Spleen (tissue), 11 donors: Measurements from ENCODE around the gene CCDC117. TPM values are rescaled to one million over a fixed set of nuclear protein-coding genes. Genes with fewer than 3 reads are reported as not detected.

Experiments used
- DNase-seq: peaks from one replicate; pipeline ENCODE4 v3.0.0-alpha.2; 2020
- H3K27ac ChIP-seq, 8 donors: fragments of 200-600 bp; sonication (generic) in 7 of 8; 1 replicate in 4 of 8; 2 replicates in 4 of 8; pipeline versions ENCODE4 v1.5.0 to v1.8.0; 2016 to 2021; ENCODE audit warnings: inconsistent platforms in 4 of 8, mild to moderate bottlenecking in 4 of 8, moderate library complexity in 1 of 8
- H3K27me3 ChIP-seq, 7 donors: fragments of 200-600 bp; sonication (generic) in 6 of 7; replicated peaks in 1 of 7; 1 replicate in 4 of 7; 2 replicates in 3 of 7; pipeline versions ENCODE4 v1.5.0 to v1.8.0; 2016 to 2021; ENCODE audit warnings: inconsistent platforms in 3 of 7, mild to moderate bottlenecking in 1 of 7
- H3K36me3 ChIP-seq, 6 donors: fragments of 200-600 bp; sonication (generic) in 5 of 6; 1 replicate in 4 of 6; 2 replicates in 2 of 6; pipeline versions ENCODE4 v1.5.0 to v1.8.0; 2016 to 2021; ENCODE audit warnings: inconsistent platforms in 2 of 6
- H3K4me1 ChIP-seq, 6 donors: fragments of 200-600 bp; sonication (generic) in 5 of 6; 1 replicate in 3 of 6; 2 replicates in 3 of 6; pipeline versions ENCODE4 v1.5.0 to v1.8.0; 2016 to 2021; ENCODE audit warnings: inconsistent platforms in 3 of 6
- H3K4me3 ChIP-seq, 8 donors: fragments of 200-600 bp; sonication (generic) in 7 of 8; 1 replicate in 4 of 8; 2 replicates in 4 of 8; pipeline versions ENCODE4 v1.5.0 to v1.8.0; 2016 to 2021; ENCODE audit warnings: inconsistent platforms in 4 of 8, mild to moderate bottlenecking in 4 of 8, moderate library complexity in 2 of 8
- H3K9me3 ChIP-seq, 8 donors: fragments of 200-600 bp; sonication (generic) in 7 of 8; 1 replicate in 4 of 8; 2 replicates in 4 of 8; pipeline versions ENCODE4 v1.5.0 to v1.8.0; 2016 to 2021; ENCODE audit warnings: inconsistent platforms in 4 of 8
- CTCF ChIP-seq, 11 experiments: fragments of 200-600 bp in 7 of 11; fragments of 450-650 bp in 4 of 11; sonication (generic) in 4 of 11; IDR thresholded peaks in 8 of 11; conservative IDR thresholded peaks in 3 of 11; 1 replicate in 7 of 11; 2 replicates in 4 of 11; pipeline versions ENCODE4 v1.4.0 to v1.8.0; 2016 to 2021; ENCODE audit warnings: antibody characterized with exemption in 11 of 11, inconsistent platforms in 4 of 11, mild to moderate bottlenecking in 1 of 11
- POLR2A ChIP-seq, 3 donors: fragments of 450-650 bp; IDR thresholded peaks; one replicate each; pipeline ENCODE4 v1.5.1; 2017; ENCODE audit warnings: antibody characterized with exemption in 3 of 3, mild to moderate bottlenecking in 1 of 3
- POLR2AphosphoS5 ChIP-seq, 3 donors: sonication (generic); formaldehyde crosslinking; IDR thresholded peaks; one replicate each; pipeline ENCODE4 v1.5.1; 2017; ENCODE audit warnings: antibody characterized with exemption in 3 of 3
- WGBS, 5 donors: extraction: QIAGEN DNeasy Blood & Tissue Kit in 3 of 5; methylation state at CpG; one replicate each; pipeline versions ENCODE4 v1.1.5 to v1.1.7; 2013 to 2018; 5-methylcytosine and 5-hydroxymethylcytosine counted together
- intact Hi-C: fragments of 100-400 bp; cut with DNase I; formaldehyde crosslinking; loops from one replicate; pipeline ENCODE4 v1.15.0; 2023; ENCODE audit warnings: low total_unique reads
- polyA plus RNA-seq, 3 donors: library from polyadenylated mRNA; stranded (reverse); fragments of 200-250 nt; gene quantifications; one replicate each; pipeline ENCODE4 v1.2.1, GENCODE V29; 2013
- total RNA-seq, 7 donors: library from RNA; depleted of rRNA in 3 of 7; stranded (reverse); fragments of >200 nt in 3 of 7; fragmentation: NEBNext Ultra II Directional in 4 of 7; extraction: Animal tissue kit (Norgen Biotek cat#: 25700) in 4 of 7; gene quantifications; one replicate each; pipeline versions ENCODE4 v1.1.0 to v1.2.1, GENCODE V29; 2016 to 2021
- donor health status: healthy with polysubstance abuse.
- donor health status: DM: no; HTN: no; CAD: no; lungs with moderate emphysema.
- donor health status: DM: no; HTN: no; CAD: no.
- donor health status: Bipolar disorder and iron deficiency.
- donor health status: healthy.
- donor health status: DM: no; HTN: no; CAD: no.
- donor health status: DM: yes; HTN: yes; CAD: no.

CCDC117 gene
- total and polyA plus RNA-seq, 10 donors: 6.6 to 33.0 (median 19.0) TPM

GRCh38 chr22:28783786-28784671, 11.5 kb downstream of the CCDC117 start:
- Histone ChIP-seq H3K4me3 (no peak overlapping the region), H3K27ac (no peak overlapping the region), H3K27me3 (no peaks in the 10 kb centered on the region), H3K4me1 (peaks cover 0 to 33% (median 10%) of the 10 kb centered on the region in 6 donors), H3K36me3 (peaks cover 0 to 100% (median 58%) of the 10 kb centered on the region in 6 donors), H3K9me3 (no peaks in the 10 kb centered on the region)
- intact Hi-C loops: no loop called here
- no peak for TF ChIP-seq POLR2AphosphoS5 (IDR thresholded peaks at IDR 0.05)
- no peak for TF ChIP-seq POLR2A (IDR thresholded peaks at IDR 0.05)
- no peak for TF ChIP-seq CTCF (IDR thresholded peaks at IDR 0.05 in 8 of 11, conservative IDR thresholded peaks at IDR 0.05 in 3 of 11)
- WGBS, 5 donors: 83 to 95% (median 89%) methylated on average over 4 of the region's 4 CpGs
- no peak for DNase-seq

- TF ChIP-seq POLR2A (IDR thresholded peaks at IDR 0.05) (no peak), CTCF (IDR thresholded peaks at IDR 0.05 in 8 of 11, conservative IDR thresholded peaks at IDR 0.05 in 3 of 11) (no peak)
- Histone ChIP-seq H3K4me3 (no peak overlapping the region), H3K9me3 (no peaks in the 10 kb centered on the region), H3K4me1 (peaks cover 11 to 55% (median 37%) of the 10 kb centered on the region in 6 donors), H3K27me3 (no peaks in the 10 kb centered on the region), H3K27ac (no peak overlapping the region), H3K36me3 (peaks cover 0 to 77% (median 49%) of the 10 kb centered on the region in 6 donors)
- intact Hi-C loops: no loop called here
- DNase-seq: no peak
- 64 to 81% (median 74%) methylated on average over 3 of the region's 3 CpGs for WGBS, 5 donors
Observed at GRCh38 chr22:28788601-28789000, 16.1 kb downstream of the CCDC117 start.

GRCh38 chr22:28791124-28791523, 18.6 kb downstream of the CCDC117 start:
- peak overlapping the region in 6 of 8 donors; percentile 13 to 80 (median 49) for H3K27ac ChIP-seq
- H3K27me3 ChIP-seq: no peaks in the 10 kb centered on the region
- H3K4me1 ChIP-seq: peaks cover 21 to 73% (median 57%) of the 10 kb centered on the region in 6 donors
- no peaks in the 10 kb centered on the region for H3K9me3 ChIP-seq
- no peak overlapping the region for H3K4me3 ChIP-seq
- H3K36me3 ChIP-seq: peaks cover 0 to 77% (median 51%) of the 10 kb centered on the region in 6 donors
- WGBS, 5 donors: 92 to 97% (median 94%) methylated on average over 5 of the region's 5 CpGs
- peak; percentile 15 for DNase-seq
- intact Hi-C loops: no loop called here
- TF ChIP-seq POLR2AphosphoS5 (IDR thresholded peaks at IDR 0.05) (no peak), CTCF (IDR thresholded peaks at IDR 0.05 in 8 of 11, conservative IDR thresholded peaks at IDR 0.05 in 3 of 11) (no peak)

GRCh38 chr22:28791841-28792490, 19.5 kb downstream of the CCDC117 start:
- Histone ChIP-seq H3K4me1 (peaks cover 25 to 81% (median 65%) of the 10 kb centered on the region in 6 donors), H3K36me3 (peaks cover 0 to 77% (median 53%) of the 10 kb centered on the region in 6 donors), H3K27ac (peak overlapping the region in 7 of 8 donors; percentile 3 to 80 (median 45)), H3K27me3 (no peaks in the 10 kb centered on the region), H3K4me3 (no peak overlapping the region), H3K9me3 (no peaks in the 10 kb centered on the region)
- intact Hi-C loops: no loop called here
- DNase-seq: no peak
- TF ChIP-seq POLR2A (IDR thresholded peaks at IDR 0.05) (no peak), POLR2AphosphoS5 (IDR thresholded peaks at IDR 0.05) (no peak), CTCF (IDR thresholded peaks at IDR 0.05 in 8 of 11, conservative IDR thresholded peaks at IDR 0.05 in 3 of 11) (no peak)
- 25 to 58% (median 42%) methylated on average over 3 of the region's 3 CpGs for WGBS, 5 donors
